HG03469 (cell line): Measurements from ENCODE around the gene STRIP1.
"Not testable (repeated sequence)": the region's sequence is repeated elsewhere in the genome, so short reads cannot be mapped to it uniquely, and the experiment has no call there.

Experiments
- ATAC-seq: cut with Tn5 transposase; IDR thresholded peaks from one replicate; pipeline ENCODE4 v1.9.1; 2021; ENCODE audit warnings: mild to moderate bottlenecking, moderate library complexity, moderate number of reproducible peaks; ENCODE audit not compliant: unreplicated experiment

Gene STRIP1

GRCh38 chr1:110068646-110069403 lies 34.4 kb downstream of the STRIP1 start:
- no peak for ATAC-seq

DNA sequence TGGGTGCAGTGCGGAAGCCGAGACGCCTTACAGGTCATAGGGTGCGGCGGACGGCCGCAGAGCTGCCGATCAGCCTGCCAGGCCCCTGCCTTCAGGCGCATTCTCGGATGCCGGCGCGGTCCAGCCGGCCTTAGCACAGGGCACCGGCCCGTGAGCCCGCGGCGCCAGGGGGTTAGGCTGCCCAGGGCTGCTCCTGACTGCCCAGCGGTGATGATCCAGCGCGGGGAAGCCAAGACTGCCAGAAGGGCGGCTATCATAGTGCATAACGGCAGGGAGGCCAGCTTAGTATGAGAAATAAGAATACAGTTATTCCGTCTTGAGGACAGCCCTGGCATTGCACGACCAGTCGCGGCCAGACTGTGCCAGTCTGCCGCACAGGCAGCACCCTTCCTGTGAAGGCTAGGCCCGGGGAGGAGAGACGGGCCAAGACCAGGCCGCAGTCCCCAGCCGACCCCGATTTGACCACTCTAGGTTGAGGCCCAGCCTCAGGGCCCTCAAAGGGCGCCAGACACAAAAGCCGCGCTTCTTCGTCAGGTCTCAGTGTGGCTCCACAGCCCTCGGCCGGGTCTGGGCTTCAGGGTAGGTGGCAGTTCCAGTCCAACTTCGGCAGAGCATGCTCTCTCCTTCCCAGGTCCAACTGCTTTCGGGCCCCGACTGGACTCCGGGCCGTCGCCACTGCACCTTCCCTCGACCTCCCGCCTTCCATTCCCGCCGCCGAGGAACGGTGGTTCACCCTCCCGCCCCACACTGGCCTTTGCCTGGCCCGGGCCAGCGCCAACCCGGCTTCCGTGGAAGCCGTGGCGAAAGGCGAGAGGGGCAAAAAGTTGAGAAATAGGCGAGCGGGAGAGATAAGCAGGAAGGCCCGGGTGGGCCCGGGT lies 35.2 kb downstream of the STRIP1 start:
- ATAC-seq: no peak

- no peak for ATAC-seq
Measured at GRCh38 chr1:110070282-110070669, 35.9 kb downstream of the STRIP1 start.

GRCh38 chr1:110070671-110071242 lies 36.3 kb downstream of the STRIP1 start, which contains the start of gene ALX3:
ALX3 (minus strand) TSS chr1:110070672; CDS start chr1:110070612, 60 bp downstream.
- no peak for ATAC-seq

- ATAC-seq: no peak
Measured at GRCh38 chr1:110074166-110074565, 39.7 kb downstream of the STRIP1 start.

GRCh38 chr1:110076789-110077500 lies 42.5 kb downstream of the STRIP1 start:
- ATAC-seq: no peak

DNA sequence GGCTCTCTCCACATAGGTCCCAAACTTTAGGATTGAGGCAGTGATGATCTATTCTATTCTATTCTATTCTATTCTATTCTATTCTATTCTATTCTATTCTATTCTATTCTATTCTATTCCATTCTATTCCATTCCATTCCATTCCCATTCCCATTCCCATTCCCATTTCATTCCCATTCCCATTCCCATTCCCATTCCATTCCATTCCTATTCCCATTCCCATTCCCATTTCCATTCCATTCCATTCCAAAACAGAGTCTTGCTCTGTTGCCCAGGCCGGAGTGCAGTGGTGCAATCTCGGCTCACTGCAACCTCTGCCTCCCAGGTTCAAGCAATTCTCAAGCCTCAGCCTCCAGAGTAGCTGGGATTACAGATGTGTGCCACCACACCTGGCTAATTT lies 45.6 kb downstream of the STRIP1 start:
- not testable (repeated sequence) for ATAC-seq

DNA sequence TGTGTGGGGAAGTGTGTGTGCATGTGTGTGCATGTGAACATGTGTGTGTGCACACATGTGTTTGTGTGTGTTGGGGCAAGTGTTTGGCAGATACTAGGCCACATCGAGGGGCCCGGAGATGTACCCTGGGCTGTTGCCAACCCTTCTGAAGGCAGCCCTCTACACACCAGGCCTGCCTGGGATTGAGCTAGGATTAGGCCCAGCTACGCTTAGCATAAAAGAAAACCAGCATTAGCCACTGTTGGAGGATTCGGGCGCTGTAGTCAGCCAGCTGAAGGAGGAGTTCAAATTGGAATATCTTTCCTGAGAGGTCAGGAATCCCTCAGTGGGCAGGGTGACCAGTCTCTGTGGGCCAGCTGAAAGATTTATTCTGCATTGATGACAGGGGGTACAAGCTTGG lies 46.6 kb downstream of the STRIP1 start:
- no peak for ATAC-seq

GRCh38 chr1:110082477-110082876 lies 48.1 kb downstream of the STRIP1 start:
- no peak for ATAC-seq

DNA sequence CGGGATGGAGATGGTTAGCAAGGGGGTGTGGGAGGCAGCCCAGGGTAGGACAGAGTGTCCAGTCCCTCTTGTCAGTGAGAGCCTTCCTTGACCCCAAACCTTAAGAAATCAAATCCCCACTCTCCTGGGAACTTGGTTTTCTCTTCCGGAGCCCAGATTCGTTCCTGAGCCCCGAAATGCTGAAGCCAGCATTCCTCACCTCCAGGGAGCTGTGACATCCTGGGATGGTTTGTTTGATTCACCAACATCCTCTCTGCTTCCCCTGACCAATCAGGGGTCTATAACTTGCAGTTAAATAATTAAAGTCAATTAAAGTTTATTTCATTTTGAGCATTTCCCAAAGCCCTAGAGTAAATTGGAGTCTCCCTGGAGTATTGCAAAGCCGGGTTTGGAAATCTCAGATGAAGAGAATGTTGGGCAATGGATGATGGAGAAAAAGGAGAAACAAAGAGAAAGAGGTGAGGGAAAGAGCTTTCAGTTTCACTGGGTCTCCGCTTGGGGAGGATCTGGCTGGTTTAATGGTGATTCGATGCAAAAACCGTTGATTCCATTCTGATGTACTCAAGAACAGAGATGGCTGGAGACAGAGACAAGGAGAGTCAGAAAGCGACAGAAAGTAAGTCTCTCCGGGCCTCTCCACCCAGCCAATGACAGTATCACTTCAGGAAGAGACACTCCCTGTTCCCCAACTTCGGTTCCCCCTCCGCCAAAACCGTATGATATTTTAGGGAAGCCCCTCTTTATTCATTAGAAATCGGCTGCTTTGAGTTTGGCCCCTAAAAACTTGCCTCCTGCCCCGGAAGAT lies 48.8 kb downstream of the STRIP1 start:
- ATAC-seq: no peak

GRCh38 chr1:110083866-110084226 lies 49.4 kb downstream of the STRIP1 start:
- no peak for ATAC-seq

DNA sequence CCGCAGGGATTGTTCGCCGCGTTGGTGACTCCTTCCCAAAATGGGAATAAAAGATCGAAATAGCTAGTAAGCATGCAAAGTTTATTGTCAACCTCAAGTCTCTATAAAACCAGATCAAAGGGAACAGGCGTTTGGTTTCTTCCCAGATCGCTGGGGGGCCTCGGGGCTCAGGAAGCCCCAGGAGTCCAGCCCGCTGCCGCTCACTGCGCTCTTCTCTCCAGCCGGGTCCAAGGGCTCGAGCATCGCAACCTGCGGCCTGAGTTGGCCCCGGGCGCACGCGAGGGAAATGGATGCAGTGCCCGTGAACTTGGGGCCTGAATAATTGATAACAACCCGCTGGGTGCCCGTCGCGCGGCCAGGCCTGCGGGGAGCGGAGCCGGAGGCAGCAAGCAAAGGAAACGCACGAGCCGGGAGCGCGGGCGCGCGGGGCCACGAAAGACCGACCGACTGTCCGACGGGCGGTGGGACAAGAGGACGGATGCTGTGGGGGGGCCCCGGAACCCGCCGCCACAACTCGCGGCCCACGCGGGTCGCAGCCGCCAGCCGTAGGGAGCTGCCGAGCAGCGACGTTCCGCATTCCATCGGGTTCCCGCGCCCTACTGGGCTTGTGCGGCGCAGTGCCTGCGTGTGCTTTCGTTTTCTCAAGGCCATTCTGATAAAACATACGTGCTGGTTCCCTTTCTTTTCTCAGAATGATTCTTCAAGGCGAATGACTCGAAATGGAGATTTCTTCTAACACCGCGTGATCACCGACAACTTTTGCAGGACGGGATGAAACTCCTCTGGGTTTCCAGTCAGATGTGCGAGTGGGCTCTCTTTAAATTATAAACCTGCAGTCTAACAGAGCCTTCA lies 50.0 kb downstream of the STRIP1 start:
- no peak for ATAC-seq

- no peak for ATAC-seq
Measured at GRCh38 chr1:110085671-110086070, 51.2 kb downstream of the STRIP1 start.

GRCh38 chr1:110086961-110087360 lies 52.5 kb downstream of the STRIP1 start:
- no peak for ATAC-seq

- ATAC-seq: no peak
Measured at GRCh38 chr1:110087812-110088738, 53.7 kb downstream of the STRIP1 start.

- no peak for ATAC-seq
Measured at GRCh38 chr1:110088739-110089316, 54.4 kb downstream of the STRIP1 start.

DNA sequence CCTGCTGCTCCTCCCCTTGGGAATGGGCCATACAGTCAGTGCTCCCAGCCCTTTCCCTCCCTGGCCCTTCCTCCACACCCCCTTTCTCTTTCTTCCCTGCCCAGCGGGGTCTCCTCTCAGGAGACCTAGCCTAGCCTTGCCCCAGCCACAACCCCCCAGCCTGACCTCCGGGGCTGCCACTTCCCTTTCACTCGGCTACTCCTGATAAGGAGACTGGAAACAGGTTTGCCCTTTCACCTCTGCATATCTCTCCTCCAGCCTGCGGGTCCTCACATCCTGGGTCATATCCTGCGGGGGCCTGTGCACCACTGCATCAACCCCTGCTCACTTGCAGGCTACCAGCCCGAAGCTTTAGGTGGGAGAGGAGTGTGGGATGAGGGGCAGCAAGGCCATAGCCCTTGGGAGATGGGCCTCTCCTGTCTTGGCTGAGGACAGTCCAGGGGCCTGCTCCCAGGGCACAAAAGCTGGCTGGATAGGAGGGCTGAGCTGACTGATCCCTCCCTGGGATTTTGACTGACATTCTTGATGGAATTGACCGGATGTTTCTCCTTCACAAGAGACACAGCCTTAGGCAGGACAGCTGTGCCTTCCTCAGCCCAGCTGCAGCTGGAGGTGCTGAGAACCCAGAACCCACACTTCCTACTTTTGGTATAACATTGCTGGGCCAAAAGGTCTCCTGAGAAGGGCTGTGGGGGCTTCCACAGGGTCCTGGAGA lies 55.3 kb downstream of the STRIP1 start:
- ATAC-seq: no peak
